H9 (cell line): ENCODE results near the gene SCUBE2. TPM values are rescaled to one million over a fixed set of nuclear protein-coding genes. Genes with fewer than 3 reads are reported as not detected.

Source experiments
- DNase-seq: peaks from one replicate; pipeline ENCODE4 v3.0.0-alpha.2; 2017
- H2AFZ ChIP-seq: one replicate; pipeline ENCODE4 v1.6.1; 2013; ENCODE audit warnings: mild to moderate bottlenecking, low read length, control low read depth, moderate library complexity
- H2AK5ac ChIP-seq: 2 replicates; pipeline ENCODE4 v1.6.1; 2013; ENCODE audit warnings: low read length, control low read depth, mixed read lengths; ENCODE audit not compliant: insufficient read length
- H2BK120ac ChIP-seq: one replicate; pipeline ENCODE4 v1.6.1; 2013; ENCODE audit warnings: low read depth, mild to moderate bottlenecking, low read length, control low read depth, inconsistent platforms; ENCODE audit not compliant: poor library complexity, severe bottlenecking
- H2BK12ac ChIP-seq: 2 replicates; pipeline ENCODE4 v1.6.1; 2013; ENCODE audit warnings: low read length, control low read depth, mixed read lengths, low read depth; ENCODE audit not compliant: insufficient read length
- H2BK15ac ChIP-seq: 2 replicates; pipeline ENCODE4 v1.6.1; 2013; ENCODE audit warnings: low read depth, low read length, control low read depth
- H2BK20ac ChIP-seq: one replicate; pipeline ENCODE4 v1.6.1; 2013; ENCODE audit warnings: low read depth, mild to moderate bottlenecking, low read length, control low read depth, inconsistent platforms; ENCODE audit not compliant: poor library complexity, severe bottlenecking
- H2BK5ac ChIP-seq: 2 replicates; pipeline ENCODE4 v1.6.1; 2013; ENCODE audit warnings: low read length, control low read depth, mixed read lengths; ENCODE audit not compliant: insufficient read length
- H3K14ac ChIP-seq: 2 replicates; pipeline ENCODE4 v1.6.1; 2013; ENCODE audit warnings: low read length, control low read depth; ENCODE audit not compliant: insufficient read depth
- H3K18ac ChIP-seq: 2 replicates; pipeline ENCODE4 v1.6.1; 2013; ENCODE audit warnings: low read depth, mild to moderate bottlenecking, mixed read lengths, low read length, control low read depth; ENCODE audit not compliant: insufficient read length
- H3K23ac ChIP-seq: 2 replicates; pipeline ENCODE4 v1.6.1; 2013; ENCODE audit warnings: low read length, control low read depth, mixed read lengths, low read depth; ENCODE audit not compliant: insufficient read length
- H3K23me2 ChIP-seq: 2 replicates; pipeline ENCODE4 v1.6.1; 2013; ENCODE audit warnings: low read depth, mild to moderate bottlenecking, mixed read lengths, low read length, control low read depth; ENCODE audit not compliant: insufficient read length, poor library complexity, severe bottlenecking
- H3K27ac ChIP-seq: 2 replicates; pipeline ENCODE4 v1.5.1; 2013; ENCODE audit warnings: low read length, control low read depth, mixed read lengths, low read depth; ENCODE audit not compliant: insufficient read length
- H3K27me3 ChIP-seq: 2 replicates; pipeline ENCODE4 v1.6.1; 2013; ENCODE audit warnings: low read length, control low read depth, inconsistent platforms; ENCODE audit not compliant: insufficient read depth
- H3K4ac ChIP-seq: 2 replicates; pipeline ENCODE4 v1.6.1; 2013; ENCODE audit warnings: low read depth, mild to moderate bottlenecking, control low read depth, inconsistent platforms, low read length, moderate library complexity
- H3K4me1 ChIP-seq: 2 replicates; pipeline ENCODE4 v1.6.1; 2013; ENCODE audit warnings: low read length, control low read depth, inconsistent platforms; ENCODE audit not compliant: insufficient read depth
- H3K4me2 ChIP-seq: 2 replicates; pipeline ENCODE4 v1.6.1; 2013; ENCODE audit warnings: low read length, control low read depth, mixed read lengths; ENCODE audit not compliant: insufficient read length, insufficient read depth
- H3K56ac ChIP-seq: 2 replicates; pipeline ENCODE4 v1.6.1; 2013; ENCODE audit warnings: low read depth, mild to moderate bottlenecking, mixed read lengths, low read length, control low read depth; ENCODE audit not compliant: insufficient read length
- H3K79me1 ChIP-seq: 2 replicates; pipeline ENCODE4 v1.6.1; 2013; ENCODE audit warnings: low read depth, mild to moderate bottlenecking, moderate library complexity, low read length, control low read depth, inconsistent platforms; ENCODE audit not compliant: insufficient read depth, poor library complexity, severe bottlenecking
- H3K79me2 ChIP-seq: 2 replicates; pipeline ENCODE4 v1.6.1; 2013; ENCODE audit warnings: low read length, control low read depth, inconsistent platforms; ENCODE audit not compliant: insufficient read depth
- H3K9ac ChIP-seq: 2 replicates; pipeline ENCODE4 v1.6.1; 2013; ENCODE audit warnings: low read length, control low read depth, mixed read lengths; ENCODE audit not compliant: insufficient read length; ENCODE audit errors: extremely low read depth
- H3K9me3 ChIP-seq: one replicate; pipeline ENCODE4 v1.6.1; 2013; ENCODE audit warnings: low read depth, low read length, inconsistent platforms; ENCODE audit not compliant: control insufficient read depth
- H3T11ph ChIP-seq: one replicate; pipeline ENCODE4 v1.6.1; 2013; ENCODE audit warnings: mild to moderate bottlenecking, low read length, control low read depth, inconsistent platforms
- H4K20me1 ChIP-seq: one replicate; pipeline ENCODE4 v1.6.1; 2013; ENCODE audit not compliant: control insufficient read depth, insufficient read length, insufficient read depth
- H4K5ac ChIP-seq: 2 replicates; pipeline ENCODE4 v1.6.1; 2013; ENCODE audit warnings: low read depth, mild to moderate bottlenecking, mixed read lengths, low read length, control low read depth; ENCODE audit not compliant: insufficient read length
- H4K8ac ChIP-seq: replicated peaks from 2 replicates; pipeline ENCODE4 v1.6.1; 2013; ENCODE audit warnings: low read length, control low read depth, mixed read lengths, low read depth; ENCODE audit not compliant: insufficient read length
- H4K91ac ChIP-seq: 2 replicates; pipeline ENCODE4 v1.6.1; 2013; ENCODE audit warnings: low read depth, mild to moderate bottlenecking, moderate library complexity, mixed read lengths, low read length, control low read depth; ENCODE audit not compliant: insufficient read length
- H3K27ac Mint-ChIP-seq, 3 experiments: 2 replicates in 2 of 3; 3 replicates in 1 of 3; pipeline ENCODE4 v1.8.0; 2020 to 2021; ENCODE audit warnings: mixed read lengths in 3 of 3, mild to moderate bottlenecking in 1 of 3, moderate library complexity in 1 of 3
- H3K27me3 Mint-ChIP-seq: 2 replicates; pipeline ENCODE4 v1.8.0; 2021; ENCODE audit warnings: low read depth, mild to moderate bottlenecking, moderate library complexity, mixed read lengths
- H3K36me3 Mint-ChIP-seq, 3 experiments: 2 replicates in 2 of 3; 3 replicates in 1 of 3; pipeline ENCODE4 v1.8.0; 2020 to 2021; ENCODE audit warnings: low read depth in 3 of 3, mixed read lengths in 3 of 3; ENCODE audit not compliant: insufficient read depth in 1 of 3
- H3K4me1 Mint-ChIP-seq, 2 experiments: 2 replicates each; pipeline ENCODE4 v1.8.0; 2020; ENCODE audit warnings: mixed read lengths in 2 of 2
- H3K4me3 Mint-ChIP-seq, 2 experiments: 2 replicates in 1 of 2; 3 replicates in 1 of 2; pipeline ENCODE4 v1.8.0; 2020 to 2021; ENCODE audit warnings: mild to moderate bottlenecking in 2 of 2, mixed read lengths in 2 of 2, moderate library complexity in 1 of 2
- H3K9me3 Mint-ChIP-seq, 2 experiments: 2 replicates in 1 of 2; 3 replicates in 1 of 2; pipeline ENCODE4 v1.8.0; 2020; ENCODE audit warnings: mild to moderate bottlenecking in 2 of 2, mixed read lengths in 2 of 2, moderate library complexity in 1 of 2
- WGBS: extraction: QIAGEN DNeasy Blood & Tissue Kit; methylation state at CpG from one replicate; pipeline ENCODE4 v1.1.7; 2013; ENCODE audit warnings: missing lambda C conversion rate, low lambda C conversion rate, mixed read lengths; ENCODE audit not compliant: insufficient read length; ENCODE audit errors: extremely low coverage; 5-methylcytosine and 5-hydroxymethylcytosine counted together
- total RNA-seq: library from RNA; stranded (reverse); gene quantifications from 2 replicates; pipeline ENCODE4 v1.2.1, GENCODE V29; 2021
- TF ChIP-seq, protein P1 (sequence below): fragments of 200-600 bp; sonication (generic); conservative IDR thresholded peaks from 3 replicates; pipeline ENCODE4 v1.8.0; 2021; ENCODE audit warnings: antibody characterized with exemption, mild to moderate bottlenecking

SCUBE2 gene
- total RNA-seq, 1 experiment from 2014 or later: 1.6 TPM

- Histone ChIP-seq H3K79me1 (no peaks in the 10 kb centered on the region), H3T11ph (no peak overlapping the region), H2BK20ac (no peak overlapping the region), H3K23me2 (no peaks in the 10 kb centered on the region), H4K91ac (no peak overlapping the region), H3K56ac (no peak overlapping the region), H3K4me2 (no peak overlapping the region), H2BK120ac (no peak overlapping the region), H3K14ac (no peak overlapping the region), H3K23ac (no peak overlapping the region), H3K79me2 (no peaks in the 10 kb centered on the region), H3K27me3 (no peaks in the 10 kb centered on the region), H2BK15ac (no peak overlapping the region), H3K4me1 (peaks cover 3% of the 10 kb centered on the region; the same call in 1 of the 2 replicates), H4K20me1 (no peaks in the 10 kb centered on the region), H3K27ac (no peak overlapping the region), H3K18ac (no peak overlapping the region), H2AFZ (no peak overlapping the region), H3K9me3 (no peaks in the 10 kb centered on the region), H2BK12ac (no peak overlapping the region), H2BK5ac (no peak overlapping the region), H3K9ac (no peak overlapping the region), H4K5ac (no peak overlapping the region), H3K4ac (no peak overlapping the region), H2AK5ac (no peak overlapping the region), H4K8ac (no peak overlapping the region)
- Mint-ChIP-seq H3K9me3 (no peaks in the 10 kb centered on the region), H3K36me3 (no peaks in the 10 kb centered on the region), H3K27me3 (peaks cover 3% of the 10 kb centered on the region; the same call in 1 of the 2 replicates), H3K4me3 (no peak overlapping the region), H3K4me1 (peaks cover 30 to 32% of the 10 kb centered on the region in 2 experiments), H3K27ac (peak overlapping the region in 1 of 3 experiments; percentile 13; a peak in 1 of 7 replicates)
- TF ChIP-seq, protein P1, sequence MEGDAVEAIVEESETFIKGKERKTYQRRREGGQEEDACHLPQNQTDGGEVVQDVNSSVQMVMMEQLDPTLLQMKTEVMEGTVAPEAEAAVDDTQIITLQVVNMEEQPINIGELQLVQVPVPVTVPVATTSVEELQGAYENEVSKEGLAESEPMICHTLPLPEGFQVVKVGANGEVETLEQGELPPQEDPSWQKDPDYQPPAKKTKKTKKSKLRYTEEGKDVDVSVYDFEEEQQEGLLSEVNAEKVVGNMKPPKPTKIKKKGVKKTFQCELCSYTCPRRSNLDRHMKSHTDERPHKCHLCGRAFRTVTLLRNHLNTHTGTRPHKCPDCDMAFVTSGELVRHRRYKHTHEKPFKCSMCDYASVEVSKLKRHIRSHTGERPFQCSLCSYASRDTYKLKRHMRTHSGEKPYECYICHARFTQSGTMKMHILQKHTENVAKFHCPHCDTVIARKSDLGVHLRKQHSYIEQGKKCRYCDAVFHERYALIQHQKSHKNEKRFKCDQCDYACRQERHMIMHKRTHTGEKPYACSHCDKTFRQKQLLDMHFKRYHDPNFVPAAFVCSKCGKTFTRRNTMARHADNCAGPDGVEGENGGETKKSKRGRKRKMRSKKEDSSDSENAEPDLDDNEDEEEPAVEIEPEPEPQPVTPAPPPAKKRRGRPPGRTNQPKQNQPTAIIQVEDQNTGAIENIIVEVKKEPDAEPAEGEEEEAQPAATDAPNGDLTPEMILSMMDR: no peak
- whole genome bisulfite sequencing: no CpG with 5 or more reads among the region's 9 CpGs
- DNase-seq: no peak
These were observed 20.5 kb downstream of the SCUBE2 start for GRCh38 chr11:9070749-9071491.
